Bronchial epithelial cell (primary cell): Measurements from ENCODE around the gene FBXL13. TPM values are rescaled to one million over a fixed set of nuclear protein-coding genes. Genes with fewer than 3 reads are reported as not detected.

Experiments used
- DNase-seq: peaks from one replicate; pipeline ENCODE4 v3.0.0-alpha.2; 2010; ENCODE audit warnings: low read depth
- FAIRE-seq: peaks from 2 replicates; lab custom pipeline; 2011; peaks lifted over from hg19 to GRCh38; lab: Jason Lieb, UNC
- H3K27me3 ChIP-seq: 2 replicates; pipeline ENCODE4 v1.5.1; 2011; ENCODE audit warnings: low read length; ENCODE audit not compliant: control insufficient read depth, insufficient read depth
- H3K36me3 ChIP-seq: 2 replicates; pipeline ENCODE4 v1.5.1; 2011; ENCODE audit warnings: low read length; ENCODE audit not compliant: control insufficient read depth, insufficient read depth
- H3K4me3 ChIP-seq: 2 replicates; pipeline ENCODE4 v1.5.1; 2011; ENCODE audit warnings: mild to moderate bottlenecking, low read depth, low read length, control low read depth
- total RNA-seq: library from RNA; depleted of rRNA; stranded (reverse); fragments of >200 nt; gene quantifications from 2 replicates; pipeline ENCODE4 v1.2.1, GENCODE V29; 2014
- TF ChIP-seq, protein P1 (sequence below): IDR thresholded peaks from 2 replicates; pipeline ENCODE4 v1.5.1; 2011; ENCODE audit warnings: mild to moderate bottlenecking, moderate library complexity, low read length, control low read depth, inconsistent platforms; ENCODE audit not compliant: insufficient read depth, severe bottlenecking

FBXL13 gene
- total RNA-seq, 1 donor from 2014 or later, result 0.26 TPM

DNA sequence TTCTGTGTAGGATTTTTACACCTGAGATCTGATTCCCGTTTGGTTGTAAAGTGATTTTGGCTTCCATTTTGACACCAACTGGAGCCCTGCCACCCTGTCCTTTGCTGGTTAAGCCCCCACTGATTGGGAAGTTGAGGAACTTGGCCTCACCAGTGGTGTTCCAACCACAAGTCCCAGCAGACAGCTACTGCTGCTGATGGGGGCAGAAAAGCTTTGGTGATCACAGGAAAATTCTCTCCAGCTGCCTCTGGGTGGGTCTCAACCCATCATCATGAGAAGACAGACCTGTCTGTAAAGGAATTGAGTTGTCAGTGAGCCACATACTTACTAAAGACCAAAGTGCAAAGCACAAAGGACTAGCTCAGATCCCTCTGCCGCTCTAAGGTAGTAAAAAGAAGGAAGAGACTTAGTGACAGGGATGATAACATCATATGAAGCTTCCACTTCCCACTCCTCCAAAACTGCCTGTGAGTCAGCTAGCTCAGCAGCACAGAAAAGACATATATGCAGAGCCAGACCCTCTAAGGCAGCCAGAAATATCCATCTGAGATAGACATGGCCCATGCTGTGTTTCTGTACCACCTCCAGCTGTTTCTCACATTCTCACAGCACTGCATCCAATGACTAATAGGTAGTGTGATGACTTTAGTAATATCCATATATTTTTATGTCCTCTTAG lies 184.2 kb downstream of the FBXL13 start:
- FAIRE-seq (peak; percentile 40), DNase-seq (no peak)
- Histone ChIP-seq H3K4me3 (no peak overlapping the region), H3K27me3 (no peaks in the 10 kb centered on the region), H3K36me3 (no peaks in the 10 kb centered on the region)
- TF ChIP-seq, protein P1, sequence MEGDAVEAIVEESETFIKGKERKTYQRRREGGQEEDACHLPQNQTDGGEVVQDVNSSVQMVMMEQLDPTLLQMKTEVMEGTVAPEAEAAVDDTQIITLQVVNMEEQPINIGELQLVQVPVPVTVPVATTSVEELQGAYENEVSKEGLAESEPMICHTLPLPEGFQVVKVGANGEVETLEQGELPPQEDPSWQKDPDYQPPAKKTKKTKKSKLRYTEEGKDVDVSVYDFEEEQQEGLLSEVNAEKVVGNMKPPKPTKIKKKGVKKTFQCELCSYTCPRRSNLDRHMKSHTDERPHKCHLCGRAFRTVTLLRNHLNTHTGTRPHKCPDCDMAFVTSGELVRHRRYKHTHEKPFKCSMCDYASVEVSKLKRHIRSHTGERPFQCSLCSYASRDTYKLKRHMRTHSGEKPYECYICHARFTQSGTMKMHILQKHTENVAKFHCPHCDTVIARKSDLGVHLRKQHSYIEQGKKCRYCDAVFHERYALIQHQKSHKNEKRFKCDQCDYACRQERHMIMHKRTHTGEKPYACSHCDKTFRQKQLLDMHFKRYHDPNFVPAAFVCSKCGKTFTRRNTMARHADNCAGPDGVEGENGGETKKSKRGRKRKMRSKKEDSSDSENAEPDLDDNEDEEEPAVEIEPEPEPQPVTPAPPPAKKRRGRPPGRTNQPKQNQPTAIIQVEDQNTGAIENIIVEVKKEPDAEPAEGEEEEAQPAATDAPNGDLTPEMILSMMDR, result no peak

- TF ChIP-seq, protein P1, result no peak
- no peak overlapping the region for H3K4me3 ChIP-seq
- H3K36me3 ChIP-seq, result no peaks in the 10 kb centered on the region
- FAIRE-seq (no peak), DNase-seq (no peak)
- H3K27me3 ChIP-seq, result no peaks in the 10 kb centered on the region
These were observed 184.7 kb downstream of the FBXL13 start for GRCh38 chr7:102889851-102890250.

GRCh38 chr7:102888561-102889233 lies 185.9 kb downstream of the FBXL13 start:
- Histone ChIP-seq H3K27me3 (no peaks in the 10 kb centered on the region), H3K4me3 (no peak overlapping the region), H3K36me3 (no peaks in the 10 kb centered on the region)
- no peak for FAIRE-seq
- TF ChIP-seq, protein P1, result no peak
- DNase-seq, result no peak

- TF ChIP-seq, protein P1, result no peak
- Histone ChIP-seq H3K36me3 (no peaks in the 10 kb centered on the region), H3K27me3 (no peaks in the 10 kb centered on the region), H3K4me3 (no peak overlapping the region)
- FAIRE-seq (no peak), DNase-seq (peak; percentile 87)
These were observed 191.3 kb downstream of the FBXL13 start for GRCh38 chr7:102883098-102883860.

GRCh38 chr7:102875700-102876295 lies 198.8 kb downstream of the FBXL13 start:
- DNase-seq (peak; percentile 100), FAIRE-seq (peak; percentile 68)
- Histone ChIP-seq H3K36me3 (no peaks in the 10 kb centered on the region), H3K27me3 (no peaks in the 10 kb centered on the region), H3K4me3 (no peak overlapping the region)
- TF ChIP-seq, protein P1, result peak; percentile 24
